Nephron (organoid): ENCODE results near the gene CKS1B.

Source experiments
- H3K27ac Mint-ChIP-seq, 3 experiments: 2 replicates each; pipeline ENCODE4 v1.8.0; 2020; ENCODE audit warnings: mixed read lengths in 3 of 3, mild to moderate bottlenecking in 2 of 3, moderate library complexity in 1 of 3
- H3K27me3 Mint-ChIP-seq: 2 replicates; pipeline ENCODE4 v1.8.0; 2021; ENCODE audit warnings: low read depth, mild to moderate bottlenecking, moderate library complexity, mixed read lengths
- H3K36me3 Mint-ChIP-seq: 2 replicates; pipeline ENCODE4 v1.8.0; 2020; ENCODE audit warnings: low read depth, mixed read lengths
- H3K4me1 Mint-ChIP-seq: 2 replicates; pipeline ENCODE4 v1.8.0; 2020; ENCODE audit warnings: mixed read lengths
- H3K4me3 Mint-ChIP-seq, 3 experiments: 2 replicates each; pipeline ENCODE4 v1.8.0; 2020; ENCODE audit warnings: mild to moderate bottlenecking in 3 of 3, mixed read lengths in 3 of 3, moderate library complexity in 2 of 3
- H3K9me3 Mint-ChIP-seq: 2 replicates; pipeline ENCODE4 v1.8.0; 2020; ENCODE audit warnings: mixed read lengths
- TF ChIP-seq, protein P1 (sequence below), 3 experiments: fragments of 200-600 bp; sonication (generic); IDR thresholded peaks; one replicate each; pipeline ENCODE4 v1.5.0; 2021; ENCODE audit warnings: antibody characterized with exemption in 3 of 3; ENCODE audit not compliant: unreplicated experiment in 3 of 3

CKS1B gene

GRCh38 chr1:154970631-154971340 is 3.7 kb upstream of the CKS1B start, which contains the start of gene SHC1:
TSS of gene SHC1 (minus strand) at chr1:154970747. CDS start at chr1:154970526, 221 bp downstream.
- peaks cover 32% of the 10 kb centered on the region for H3K4me1 Mint-ChIP-seq
- peak within 1 kb of the TSS; percentile 84 to 86 (median 86) for H3K4me3 Mint-ChIP-seq
- H3K27ac Mint-ChIP-seq: peak within 1 kb of the TSS; percentile 61 to 97 (median 96)
- H3K27me3 Mint-ChIP-seq: no peaks in the 10 kb centered on the region
- H3K36me3 Mint-ChIP-seq: peaks cover 12% of the 10 kb centered on the region
- TF ChIP-seq, protein P1, sequence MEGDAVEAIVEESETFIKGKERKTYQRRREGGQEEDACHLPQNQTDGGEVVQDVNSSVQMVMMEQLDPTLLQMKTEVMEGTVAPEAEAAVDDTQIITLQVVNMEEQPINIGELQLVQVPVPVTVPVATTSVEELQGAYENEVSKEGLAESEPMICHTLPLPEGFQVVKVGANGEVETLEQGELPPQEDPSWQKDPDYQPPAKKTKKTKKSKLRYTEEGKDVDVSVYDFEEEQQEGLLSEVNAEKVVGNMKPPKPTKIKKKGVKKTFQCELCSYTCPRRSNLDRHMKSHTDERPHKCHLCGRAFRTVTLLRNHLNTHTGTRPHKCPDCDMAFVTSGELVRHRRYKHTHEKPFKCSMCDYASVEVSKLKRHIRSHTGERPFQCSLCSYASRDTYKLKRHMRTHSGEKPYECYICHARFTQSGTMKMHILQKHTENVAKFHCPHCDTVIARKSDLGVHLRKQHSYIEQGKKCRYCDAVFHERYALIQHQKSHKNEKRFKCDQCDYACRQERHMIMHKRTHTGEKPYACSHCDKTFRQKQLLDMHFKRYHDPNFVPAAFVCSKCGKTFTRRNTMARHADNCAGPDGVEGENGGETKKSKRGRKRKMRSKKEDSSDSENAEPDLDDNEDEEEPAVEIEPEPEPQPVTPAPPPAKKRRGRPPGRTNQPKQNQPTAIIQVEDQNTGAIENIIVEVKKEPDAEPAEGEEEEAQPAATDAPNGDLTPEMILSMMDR (IDR thresholded peaks at IDR 0.05; ENCODE audit: unreplicated experiment in 3 of 3): no peak
- H3K9me3 Mint-ChIP-seq: no peaks in the 10 kb centered on the region

DNA sequence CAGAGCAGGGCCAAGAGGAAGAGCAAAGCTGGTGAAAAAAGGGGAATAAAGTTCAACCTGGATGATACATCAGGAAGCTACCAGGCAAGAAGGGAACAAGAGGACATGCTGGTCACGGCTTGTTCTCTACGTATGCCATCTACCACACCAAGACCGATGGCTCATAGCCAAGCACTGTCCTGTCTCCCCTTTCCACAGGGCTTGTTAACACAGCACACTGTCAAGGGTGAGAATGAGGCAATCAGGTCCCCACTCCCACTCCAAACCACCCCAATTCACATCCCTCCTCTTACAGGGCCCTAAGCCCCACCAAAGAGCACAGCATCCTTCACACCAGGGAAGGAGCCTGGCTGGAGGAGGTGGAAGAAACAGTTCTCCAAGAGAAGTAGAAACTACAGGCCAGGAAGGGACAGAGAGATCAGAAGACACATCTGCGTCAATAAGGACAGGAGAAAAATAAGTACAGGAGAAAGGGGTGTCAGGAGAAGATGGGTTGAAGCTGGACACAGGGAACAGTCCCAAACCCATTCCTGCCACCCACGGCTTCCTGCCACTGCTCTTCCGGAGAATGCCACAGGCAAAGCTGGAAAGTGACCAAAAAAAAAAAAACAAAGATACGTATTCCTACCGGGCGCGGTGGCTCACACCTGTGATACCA is 3.0 kb upstream of the CKS1B start:
- Mint-ChIP-seq H3K4me1 (peaks cover 32% of the 10 kb centered on the region), H3K27ac (peak overlapping the region in 2 of 3 experiments; percentile 96 to 97), H3K36me3 (peaks cover 11% of the 10 kb centered on the region), H3K9me3 (no peaks in the 10 kb centered on the region), H3K4me3 (peak overlapping the region; percentile 84 to 86 (median 86)), H3K27me3 (no peaks in the 10 kb centered on the region)
- TF ChIP-seq, protein P1 (IDR thresholded peaks at IDR 0.05; ENCODE audit: unreplicated experiment in 3 of 3): no peak

DNA sequence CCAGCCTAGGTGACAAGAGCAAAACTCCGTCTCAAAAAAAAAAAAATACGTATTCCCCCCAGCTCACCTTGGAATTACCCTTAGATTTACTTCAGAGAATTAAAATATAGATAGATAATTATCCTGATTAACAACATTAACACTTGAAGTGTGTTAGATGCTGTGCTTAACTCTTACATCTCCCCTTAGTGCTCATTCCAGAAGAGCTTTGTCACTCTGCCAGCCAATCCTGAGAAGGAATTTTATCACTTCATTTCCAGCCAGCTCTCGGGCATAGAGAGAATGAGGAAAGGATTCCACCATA is 2.3 kb upstream of the CKS1B start:
- H3K36me3 Mint-ChIP-seq: peaks cover 9% of the 10 kb centered on the region
- H3K27me3 Mint-ChIP-seq: no peaks in the 10 kb centered on the region
- peaks cover 32% of the 10 kb centered on the region for H3K4me1 Mint-ChIP-seq
- peak overlapping the region in 1 of 3 experiments; percentile 96 for H3K27ac Mint-ChIP-seq
- no peak overlapping the region for H3K4me3 Mint-ChIP-seq
- TF ChIP-seq, protein P1 (IDR thresholded peaks at IDR 0.05; ENCODE audit: unreplicated experiment in 3 of 3): no peak
- H3K9me3 Mint-ChIP-seq: no peaks in the 10 kb centered on the region

DNA sequence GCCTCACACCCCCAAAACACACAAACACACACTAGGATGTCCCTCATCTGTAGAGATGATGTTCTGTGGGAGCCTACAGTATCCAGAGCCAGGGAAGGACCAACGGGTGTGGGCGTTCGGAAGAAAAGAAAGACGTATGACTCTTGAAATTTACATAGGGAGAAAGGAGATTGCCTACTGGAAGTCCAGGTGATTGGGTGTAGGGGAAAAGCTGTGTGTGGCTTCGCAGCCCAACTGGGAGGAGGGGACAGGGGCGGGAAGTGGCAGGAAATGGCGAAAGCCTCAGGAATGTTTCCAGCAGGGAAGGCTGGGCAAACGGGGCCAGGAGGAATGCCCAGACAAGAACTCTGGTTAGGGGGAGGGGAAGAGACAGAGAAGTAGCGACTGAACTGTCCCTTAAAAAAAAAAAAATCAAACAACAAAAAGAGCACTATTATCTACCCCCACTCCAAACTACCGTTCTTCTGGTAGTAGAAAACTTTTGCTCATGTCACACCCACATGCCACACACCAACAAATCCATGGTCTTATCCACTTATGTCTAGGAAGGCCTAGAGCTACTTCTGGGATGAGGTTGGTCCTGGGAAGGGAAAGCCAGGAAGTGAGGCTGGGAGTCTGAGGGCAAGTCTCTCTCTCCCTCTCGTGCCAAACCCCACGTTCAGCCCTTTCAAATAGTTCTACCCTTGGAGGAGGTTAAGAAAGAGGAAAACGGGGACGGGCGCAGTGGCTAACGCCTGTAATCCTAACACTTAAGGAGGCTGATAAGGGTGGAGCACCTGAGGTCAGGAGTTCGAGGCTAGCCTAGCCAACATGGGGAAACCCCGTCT is 1.8 kb upstream of the CKS1B start:
- Mint-ChIP-seq H3K36me3 (peaks cover 7% of the 10 kb centered on the region), H3K9me3 (no peaks in the 10 kb centered on the region), H3K27ac (peak overlapping the region in 1 of 3 experiments; percentile 96), H3K4me1 (peaks cover 32% of the 10 kb centered on the region), H3K4me3 (no peak overlapping the region), H3K27me3 (no peaks in the 10 kb centered on the region)
- TF ChIP-seq, protein P1 (IDR thresholded peaks at IDR 0.05; ENCODE audit: unreplicated experiment in 3 of 3): no peak

- peak overlapping the region in 1 of 3 experiments; percentile 96 for H3K27ac Mint-ChIP-seq
- H3K36me3 Mint-ChIP-seq: peaks cover 3% of the 10 kb centered on the region
- TF ChIP-seq, protein P1 (IDR thresholded peaks at IDR 0.05; ENCODE audit: unreplicated experiment in 3 of 3): peak in 1 of 3 experiments; percentile 15
- no peaks in the 10 kb centered on the region for H3K9me3 Mint-ChIP-seq
- H3K4me1 Mint-ChIP-seq: peaks cover 32% of the 10 kb centered on the region
- H3K27me3 Mint-ChIP-seq: no peaks in the 10 kb centered on the region
- H3K4me3 Mint-ChIP-seq: no peak overlapping the region
Observed at GRCh38 chr1:154973344-154974101, 958 bp upstream of the CKS1B start.
